K562 (cell line): Measurements from ENCODE around the gene POLR3K. TPM values are rescaled to one million over a fixed set of nuclear protein-coding genes. Genes with fewer than 3 reads are reported as not detected.

Experiments used
- E2F6 ChIP-seq, 2 experiments: IDR thresholded peaks; 2 replicates each; pipeline ENCODE4 v1.6.1; 2011; ENCODE audit warnings: borderline replicate concordance in 1 of 2, control low read depth in 1 of 2, low read depth in 1 of 2, low read length in 1 of 2, mild to moderate bottlenecking in 1 of 2, mixed read lengths in 1 of 2, moderate library complexity in 1 of 2; ENCODE audit not compliant: insufficient read depth in 1 of 2, insufficient read length in 1 of 2, poor library complexity in 1 of 2, severe bottlenecking in 1 of 2; ENCODE audit errors: extremely low read depth in 1 of 2
- FOXP4 ChIP-seq: sonication (generic); formaldehyde crosslinking; IDR thresholded peaks from 2 replicates; pipeline ENCODE4 v1.8.0; 2022; ENCODE audit warnings: mild to moderate bottlenecking, missing genetic modification reagents, borderline replicate concordance
- HOXB6 ChIP-seq: fragments of 250-450 bp; sonication (Bioruptor Pico); IDR thresholded peaks from 2 replicates; pipeline ENCODE4 v1.5.1; 2022; ENCODE audit warnings: mild to moderate bottlenecking, borderline replicate concordance
- MGA ChIP-seq: fragments of 450-650 bp; IDR thresholded peaks from 2 replicates; pipeline ENCODE4 v1.6.1; 2016; ENCODE audit warnings: mild to moderate bottlenecking, moderate library complexity
- MITF ChIP-seq: IDR thresholded peaks from 2 replicates; pipeline ENCODE4 v1.6.1; 2014; ENCODE audit warnings: antibody characterized with exemption
- MTA2 ChIP-seq: fragments of 450-650 bp; IDR thresholded peaks from 2 replicates; pipeline ENCODE4 v1.6.1; 2016; ENCODE audit warnings: low read depth
- NONO ChIP-seq, 2 experiments: fragments of 200-400 bp in 1 of 2; fragments of 450-650 bp in 1 of 2; formaldehyde crosslinking in 1 of 2; IDR thresholded peaks; 2 replicates each; pipeline ENCODE4 v1.6.1; 2017; ENCODE audit warnings: low read depth in 2 of 2, mild to moderate bottlenecking in 2 of 2, moderate library complexity in 2 of 2, low read length in 1 of 2
- OTX1 ChIP-seq: fragments of 450-650 bp; formaldehyde crosslinking; IDR thresholded peaks from 2 replicates; pipeline ENCODE4 v1.4.0; 2022; ENCODE audit warnings: mild to moderate bottlenecking
- ZNF354B ChIP-seq: fragments of 250-450 bp; sonication (Bioruptor Pico); IDR thresholded peaks from 2 replicates; pipeline ENCODE4 v1.4.0; 2020
- polyA plus RNA-seq, 8 experiments: library from polyadenylated mRNA; depleted of rRNA in 4 of 8; stranded (reverse) in 5 of 8; unstranded in 3 of 8; fragments of >200 nt; fragmentation: Nextera tagmentation in 2 of 8; fragmentation: Illumina TruSeq in 1 of 8; extraction: Ambion mirVana in 2 of 8; extraction: Trizol in 1 of 8; gene quantifications; 2 replicates each; pipeline versions ENCODE4 v1.2.1 to v1.2.3, GENCODE V29; 2011 to 2014; ENCODE audit warnings: inconsistent platforms in 1 of 8, missing spikeins in 1 of 8
- total RNA-seq, 7 experiments: library from RNA; depleted of rRNA in 6 of 7; stranded (reverse); fragments of >200 nt in 6 of 7; fragmentation: Illumina TruSeq in 2 of 7; extraction: Trizol in 2 of 7; gene quantifications; 2 replicates each; pipeline versions ENCODE4 v1.2.1 to v1.2.3, GENCODE V29; 2011 to 2021; ENCODE audit warnings: low replicate concordance in 1 of 7

The POLR3K gene
- total and polyA plus RNA-seq, 9 of the 15 experiments (the other 6 are each of a cell fraction or from before 2014, with no cell fraction given): 42.1 to 315 (median 86.7) TPM

- TF ChIP-seq E2F6 (IDR thresholded peaks at IDR 0.05; ENCODE audit: borderline replicate concordance in 1 of 2, extremely low read depth in 1 of 2, insufficient read depth in 1 of 2, insufficient read length in 1 of 2, low read depth in 1 of 2, low read length in 1 of 2, poor library complexity in 1 of 2, severe bottlenecking in 1 of 2) (peak; percentile 96 to 98), MTA2 (no peak), HOXB6 (CRISPR knock-in tag) (no peak), FOXP4 (CRISPR knock-in tag) (no peak), OTX1 (CRISPR knock-in tag) (no peak), MITF (no peak), NONO (IDR thresholded peaks at IDR 0.05; ENCODE audit: low read depth in 2 of 2, low read length in 1 of 2) (no peak), ZNF354B (CRISPR knock-in tag) (no peak), MGA (peak; percentile 94)
Measured at GRCh38 chr16:53346-54236, at the start of gene POLR3K, which contains the start of gene SNRNP25 (continued).
